ENCODE measurements around the gene ABHD2.

DNA sequence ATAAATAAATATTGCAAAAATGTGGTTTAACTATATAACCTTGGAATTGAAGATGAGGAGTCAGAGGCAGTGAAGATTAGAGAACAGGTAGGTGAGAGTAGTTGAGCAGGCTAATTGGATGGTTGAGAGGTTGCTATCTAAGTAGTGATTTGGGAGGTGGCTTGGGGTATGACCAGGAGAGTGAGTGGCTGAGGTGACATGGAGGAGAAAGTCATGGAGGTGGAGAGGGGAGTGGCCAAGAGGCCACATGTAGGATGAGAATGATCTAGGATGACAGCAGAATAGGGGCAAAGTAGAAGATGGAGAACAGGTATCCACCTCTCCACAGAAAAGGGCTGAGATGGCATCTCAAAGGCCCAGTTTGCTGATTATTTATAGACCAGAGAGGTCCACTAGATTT, 143.6 kb downstream of the ABHD2 start:
- no peak for TF ChIP-seq CTCF (IDR thresholded peaks at IDR 0.05; ENCODE audit: low read length)
- TF ChIP-seq EZH2 (IDR thresholded peaks at IDR 0.05; ENCODE audit: borderline replicate concordance, low read length), result no peak

Data from OCI-LY1 (cell line).